ENCODE data around the gene DGKI.

Gene DGKI

DNA sequence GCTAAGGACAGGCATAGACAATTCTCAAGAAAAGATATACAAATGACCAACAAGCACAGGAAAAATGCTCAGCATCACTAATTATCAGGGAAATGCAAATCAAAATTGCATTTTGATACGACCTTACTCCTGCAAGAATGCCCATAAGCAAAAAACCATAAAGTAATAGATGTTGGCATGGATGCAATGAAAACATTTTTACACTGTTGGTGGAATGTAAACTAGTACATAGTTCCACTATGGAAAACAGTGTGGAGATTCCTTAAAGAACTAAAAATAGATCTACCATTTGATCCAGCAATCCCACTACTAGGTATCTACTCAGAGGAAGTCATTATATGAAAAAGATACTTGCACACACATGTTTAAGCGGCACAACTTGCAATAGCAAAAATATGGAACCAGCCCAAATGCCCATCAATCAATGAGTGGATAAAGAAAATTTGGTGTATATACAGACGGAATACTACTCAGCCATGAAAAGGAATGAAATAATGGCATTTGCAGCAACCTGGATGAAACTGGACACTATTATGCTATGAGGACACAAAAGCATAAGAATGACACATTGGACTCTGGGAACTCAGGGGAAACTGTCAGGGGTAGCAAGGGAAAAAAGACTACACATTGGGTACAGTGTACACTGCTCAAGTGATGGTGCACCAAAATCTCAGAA is 59.3 kb downstream of the DGKI start:
- DNase-seq (ENCODE audit: low read depth): no peak

DNA sequence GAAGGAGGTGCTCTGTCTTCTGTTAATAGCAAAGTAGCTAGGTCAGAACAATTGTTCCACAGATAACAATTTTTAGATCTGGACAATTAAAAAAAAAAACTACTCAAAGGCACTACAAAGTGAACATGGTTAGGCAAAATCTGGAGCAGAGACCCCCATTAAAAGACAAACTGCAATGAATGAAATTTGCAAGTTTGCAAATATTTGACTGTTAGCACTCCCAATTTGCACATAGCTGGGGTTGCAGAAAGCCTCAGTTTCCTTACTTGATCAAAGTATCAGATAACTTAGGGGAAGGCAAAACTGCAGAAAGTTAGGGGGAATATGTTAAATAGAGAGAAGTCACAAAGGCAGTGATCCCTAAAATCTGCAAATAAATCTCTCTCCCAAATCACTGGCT is 68.3 kb downstream of the DGKI start:
- DNase-seq (ENCODE audit: low read depth): no peak

DNA sequence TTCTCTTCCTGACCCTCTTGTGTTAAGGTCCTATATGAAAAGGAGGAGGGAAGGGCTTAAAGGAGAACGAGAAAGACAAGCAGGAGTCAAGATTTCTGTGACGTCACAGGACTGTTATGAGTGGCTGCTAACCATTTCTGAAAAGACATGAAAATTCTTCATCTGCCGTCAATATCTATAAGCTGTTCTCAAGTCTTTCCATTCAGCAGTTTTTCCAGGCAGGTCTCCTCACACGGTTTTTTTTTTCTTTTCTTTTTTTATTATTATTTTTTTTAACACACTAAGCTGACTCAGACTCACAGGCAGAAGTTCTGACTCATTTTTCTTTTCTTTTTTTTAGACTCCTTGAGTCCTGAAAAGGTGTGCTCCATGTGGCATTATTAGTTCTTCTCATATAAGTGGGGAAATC is 72.0 kb downstream of the DGKI start:
- no peak for DNase-seq (ENCODE audit: low read depth)

DNA sequence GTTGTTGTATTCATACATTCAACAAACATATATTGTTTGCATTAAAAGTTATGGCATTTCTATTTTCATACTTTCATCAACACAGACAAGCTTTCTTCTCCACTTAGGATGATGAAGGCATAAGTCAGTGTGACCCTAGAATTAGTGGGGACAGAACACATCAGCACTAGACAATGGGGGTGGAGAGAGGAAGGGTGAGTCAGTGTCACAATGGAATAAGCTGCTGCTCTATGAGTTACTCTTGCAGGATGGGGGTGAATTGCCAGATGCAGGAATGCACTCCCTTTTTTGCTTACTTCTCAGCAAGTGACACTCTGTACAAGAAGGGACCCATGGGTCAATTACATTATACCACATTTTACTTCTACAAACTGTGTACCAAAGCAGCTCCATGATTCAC is 74.0 kb downstream of the DGKI start:
- peak; percentile 40 for DNase-seq (ENCODE audit: low read depth)

DNA sequence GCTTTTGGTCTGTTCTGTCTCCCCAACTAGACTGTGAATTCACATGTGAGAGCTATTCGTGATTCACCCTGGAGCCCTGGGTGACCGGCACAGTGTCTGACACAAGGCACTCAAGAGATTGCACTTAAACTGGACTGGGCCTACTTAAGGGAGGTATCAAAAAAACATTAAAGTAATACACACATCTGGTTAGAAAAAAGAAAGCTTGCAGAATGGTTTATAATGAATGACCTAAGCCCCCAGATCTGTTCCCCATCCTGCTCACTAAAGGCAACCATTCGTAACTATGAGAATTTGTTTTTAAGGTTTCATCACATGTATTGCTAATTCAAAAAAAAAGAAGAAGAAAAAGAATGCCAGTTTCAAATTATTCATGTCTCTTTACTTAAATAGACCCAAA is 74.5 kb downstream of the DGKI start:
- DNase-seq (ENCODE audit: low read depth): no peak

DNA sequence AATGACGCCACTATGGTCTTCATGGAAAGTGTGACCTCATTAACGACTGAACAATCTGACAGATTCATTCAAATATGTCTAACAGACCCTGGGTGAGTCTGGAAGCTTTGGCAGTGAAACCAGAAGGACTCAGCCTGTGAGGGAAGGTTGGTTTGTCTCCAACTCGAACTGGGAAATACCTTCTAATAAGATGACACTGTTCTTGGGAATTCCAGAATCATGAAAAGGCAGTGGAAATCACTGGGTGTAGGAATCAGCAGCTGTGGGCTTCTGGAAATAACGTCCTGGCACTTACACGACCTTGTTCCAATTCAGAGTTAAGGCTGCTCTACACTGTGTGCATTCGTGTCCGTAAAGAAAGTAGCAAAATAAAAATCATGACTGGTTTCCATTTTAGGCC is 75.1 kb downstream of the DGKI start:
- DNase-seq (ENCODE audit: low read depth): peak; percentile 35

DNA sequence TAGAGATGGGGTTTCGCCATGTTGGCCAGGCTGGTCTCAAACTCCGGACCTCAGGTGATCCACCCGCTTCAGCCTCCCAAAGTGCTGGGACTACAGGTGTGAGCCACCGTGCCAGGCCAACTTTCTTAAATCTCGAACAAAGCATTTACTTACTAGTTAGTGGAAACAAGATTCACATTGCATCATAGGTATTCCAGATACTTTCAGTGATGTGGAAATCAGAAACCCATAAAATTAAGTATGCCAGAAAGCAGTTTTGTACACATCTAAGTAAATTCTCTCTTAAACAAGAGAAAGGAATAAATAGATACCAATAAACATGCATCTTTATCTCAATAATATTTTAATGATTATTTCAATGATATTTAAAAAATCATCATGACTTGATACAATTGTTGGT is 75.5 kb downstream of the DGKI start:
- DNase-seq (ENCODE audit: low read depth): no peak

DNA sequence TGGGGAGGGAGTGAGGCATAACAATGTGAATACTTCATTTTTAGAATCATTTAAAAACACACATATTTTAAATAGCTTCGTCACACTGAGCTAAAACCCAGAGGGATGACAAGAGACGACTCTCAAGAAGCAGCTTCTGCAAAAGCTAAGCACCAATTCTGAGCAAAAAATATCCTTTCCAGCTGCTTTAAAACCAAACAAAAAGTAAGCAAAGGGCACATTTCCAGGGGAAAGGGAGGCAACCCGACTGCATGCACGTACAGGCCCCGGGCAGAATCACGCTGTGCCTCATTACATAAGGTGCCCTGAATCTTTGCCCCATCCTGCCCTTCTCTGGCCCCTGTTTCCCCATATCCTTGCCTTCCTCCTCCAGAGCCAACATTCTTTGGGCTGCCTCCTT is 78.4 kb downstream of the DGKI start:
- DNase-seq (ENCODE audit: low read depth): no peak

DNA sequence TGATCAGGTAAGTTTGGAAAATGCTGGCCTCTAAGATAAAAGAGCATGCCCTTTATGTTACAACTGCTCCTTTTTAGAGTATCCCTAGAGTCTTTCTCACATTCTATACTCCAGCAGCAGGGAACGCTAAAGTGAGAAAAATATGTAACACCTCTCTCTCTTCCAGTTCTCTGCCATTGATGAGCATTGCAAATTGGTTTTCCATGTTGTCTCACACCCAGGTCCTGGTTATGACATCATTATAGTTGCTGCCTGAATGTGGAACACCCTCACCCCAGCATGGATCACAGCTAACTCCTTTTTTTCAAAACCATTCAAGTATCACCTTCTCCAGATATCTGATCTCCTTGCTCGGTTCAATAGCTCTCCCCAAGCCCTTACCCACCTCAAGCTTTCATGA is 84.4 kb downstream of the DGKI start:
- no peak for DNase-seq (ENCODE audit: low read depth)

DNA sequence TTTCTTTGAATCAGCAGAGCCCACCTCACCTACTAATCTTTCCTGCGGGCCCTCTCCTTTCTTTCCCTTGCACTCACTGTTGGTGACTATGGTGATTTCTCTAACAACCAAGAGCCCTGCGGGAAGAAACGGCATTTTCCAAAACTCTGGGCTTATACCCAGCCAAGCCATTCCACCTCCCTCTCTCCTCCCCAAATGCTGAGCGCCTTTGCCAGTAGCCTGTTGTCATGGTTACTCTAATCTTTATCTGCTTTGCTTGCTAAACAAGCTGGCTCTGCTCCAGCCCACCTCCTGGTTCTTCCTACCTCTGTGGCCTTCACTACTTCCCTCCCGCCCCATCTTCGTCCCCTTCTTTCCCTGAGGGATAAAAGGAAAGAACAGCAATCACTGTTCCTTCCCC is 86.7 kb downstream of the DGKI start:
- DNase-seq (ENCODE audit: low read depth): no peak

DNA sequence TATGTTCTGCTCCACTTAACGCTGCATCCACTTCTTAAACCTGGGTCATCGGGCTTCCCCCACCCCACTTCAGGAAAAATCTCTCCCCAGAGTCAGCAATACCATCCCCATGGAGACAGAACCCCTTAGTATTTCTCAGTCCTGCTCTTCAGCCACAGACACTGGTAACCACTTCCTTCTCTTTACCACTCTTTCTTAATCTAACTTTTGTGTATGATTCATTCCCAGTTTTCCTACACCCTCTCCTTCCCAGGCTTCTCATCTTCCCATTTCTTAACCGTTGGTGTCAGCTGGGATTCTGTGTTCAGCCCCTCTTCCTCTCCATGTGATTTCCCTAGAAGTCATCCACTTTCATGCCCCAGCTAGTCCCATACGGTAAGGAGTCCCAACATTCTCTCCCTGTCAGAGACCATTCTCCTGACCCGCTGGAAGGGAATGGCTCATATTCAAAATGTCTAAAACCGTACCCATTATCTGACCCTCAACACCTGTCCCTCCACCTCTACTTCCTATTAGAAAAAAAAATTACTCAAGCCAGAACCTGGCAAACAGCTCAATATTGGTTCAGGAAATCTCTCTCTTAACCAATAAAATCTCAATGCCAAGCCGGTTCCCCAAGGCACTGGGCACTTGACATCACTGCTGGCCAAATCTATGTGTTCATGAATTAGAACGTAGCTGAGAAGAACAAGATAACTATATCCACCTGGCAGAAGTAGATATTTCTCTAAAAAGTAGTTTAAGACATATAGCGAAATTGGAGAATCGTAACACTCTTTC is 89.4 kb downstream of the DGKI start:
- no peak for DNase-seq (ENCODE audit: low read depth)

DNA sequence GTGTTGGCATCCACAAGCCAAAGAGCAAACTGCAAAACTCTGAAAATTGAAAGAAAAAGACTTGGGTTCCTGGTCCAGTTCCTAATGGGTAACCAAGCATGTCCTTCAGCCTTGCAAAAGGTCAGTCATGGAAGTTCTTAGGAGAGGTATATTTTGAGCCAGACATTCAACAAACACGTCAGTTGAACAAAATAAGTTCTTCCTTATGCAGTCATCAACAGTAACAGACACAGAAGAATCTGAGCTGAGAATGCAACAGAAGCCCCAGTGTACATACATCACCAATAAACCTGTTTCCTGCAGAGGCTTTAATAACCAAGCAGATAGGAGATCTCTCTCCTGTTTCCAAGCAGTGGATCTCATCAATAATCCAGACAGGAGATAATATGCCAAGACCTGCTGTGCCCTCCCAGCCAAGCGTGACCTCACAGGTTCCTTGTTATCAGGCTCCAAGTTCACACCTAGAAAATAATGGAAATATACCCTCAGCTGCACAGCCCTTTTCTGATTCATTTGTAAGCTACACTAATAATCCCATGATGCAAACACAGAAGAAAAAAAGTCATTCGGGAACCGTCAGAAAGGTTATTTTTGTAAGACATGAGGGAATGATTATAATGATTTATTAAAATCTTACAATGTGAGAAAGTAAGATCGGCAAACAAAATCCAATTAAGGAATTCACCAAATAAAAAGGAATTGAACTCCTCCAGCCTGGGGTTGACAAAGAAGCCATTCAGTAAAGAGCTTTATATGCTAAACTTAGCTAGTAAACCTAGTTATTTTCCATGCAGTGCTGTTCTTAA is 90.7 kb downstream of the DGKI start:
- DNase-seq (ENCODE audit: low read depth): no peak

DNA sequence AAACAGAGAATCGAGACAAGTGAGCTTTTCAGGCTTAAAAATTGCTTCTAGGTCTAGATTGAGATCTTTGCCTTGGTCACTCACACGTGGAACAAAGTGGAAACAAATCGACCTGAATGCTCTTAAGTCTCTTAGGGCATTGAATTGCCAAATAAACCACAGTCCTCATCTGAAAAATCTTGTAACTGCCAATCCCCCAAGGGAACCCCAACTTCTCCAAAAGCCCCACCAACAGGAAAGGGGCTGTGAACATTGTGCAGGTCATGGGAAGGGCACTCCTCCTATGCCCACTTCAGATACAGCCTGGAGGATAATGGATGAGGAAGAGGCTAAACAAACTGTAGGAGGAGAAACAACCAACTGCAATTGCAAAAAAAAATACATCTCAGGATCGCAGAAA is 91.3 kb downstream of the DGKI start:
- no peak for DNase-seq (ENCODE audit: low read depth)

DNA sequence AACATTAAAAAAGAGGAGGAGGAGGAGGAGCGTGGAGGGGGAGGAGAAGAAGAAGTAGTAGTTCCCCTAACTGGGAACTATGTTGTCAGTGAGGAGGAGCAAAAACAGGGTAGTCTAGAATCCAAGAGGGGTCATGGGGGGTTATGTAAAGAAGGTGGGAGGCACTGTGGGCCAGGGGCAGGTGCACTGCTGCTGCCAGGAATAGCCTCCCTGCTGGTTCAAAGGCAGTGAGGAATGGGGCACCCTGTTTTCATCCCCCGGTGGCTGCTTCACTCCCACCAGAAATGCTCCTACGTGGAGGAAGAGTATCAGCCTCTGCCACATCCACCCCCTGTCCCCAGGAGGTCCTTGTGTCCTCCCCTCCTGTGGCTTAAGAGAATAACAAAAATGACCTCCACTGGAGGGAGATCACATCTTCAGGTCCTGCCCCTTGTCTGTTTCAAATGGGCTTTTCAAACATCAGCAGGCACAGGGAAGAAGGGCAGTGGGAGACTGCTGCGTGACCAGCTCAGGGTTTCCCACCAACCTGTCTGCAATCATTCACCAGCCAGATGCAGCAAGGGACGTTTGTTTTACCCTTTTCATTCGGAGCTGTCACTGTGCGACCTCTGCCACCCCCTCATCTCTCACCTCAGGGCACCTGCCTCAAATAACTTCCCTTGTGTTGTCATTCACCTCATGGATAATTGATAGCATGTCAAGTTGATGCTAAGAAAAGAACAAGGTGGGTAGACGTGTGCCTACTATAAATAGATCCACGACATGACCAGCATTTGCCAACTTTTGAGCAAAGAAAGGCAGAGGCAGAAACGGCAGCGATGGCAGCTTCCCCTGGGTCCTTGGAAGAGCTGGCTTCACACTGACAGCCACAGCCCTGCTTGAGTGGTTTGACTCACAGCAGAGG is 92.6 kb downstream of the DGKI start:
- DNase-seq (ENCODE audit: low read depth): no peak

DNA sequence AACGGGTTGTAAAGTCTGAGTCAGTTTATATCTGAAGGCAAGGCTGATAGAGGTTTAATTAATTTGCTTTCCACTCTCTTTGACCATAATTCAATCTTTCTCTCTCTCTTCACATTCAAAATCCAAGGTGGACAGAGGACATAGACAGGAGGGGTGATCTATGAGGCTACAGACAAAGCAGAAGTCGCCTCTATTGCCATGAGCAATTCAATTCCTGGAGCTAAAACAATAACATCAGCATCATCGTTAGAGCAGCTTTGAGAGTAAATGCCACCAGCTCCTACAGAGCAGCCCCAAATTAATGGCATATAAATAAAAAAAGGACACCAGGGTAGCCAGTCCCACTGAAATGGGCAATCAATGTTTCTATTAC is 93.2 kb downstream of the DGKI start:
- DNase-seq (ENCODE audit: low read depth): no peak

DNA sequence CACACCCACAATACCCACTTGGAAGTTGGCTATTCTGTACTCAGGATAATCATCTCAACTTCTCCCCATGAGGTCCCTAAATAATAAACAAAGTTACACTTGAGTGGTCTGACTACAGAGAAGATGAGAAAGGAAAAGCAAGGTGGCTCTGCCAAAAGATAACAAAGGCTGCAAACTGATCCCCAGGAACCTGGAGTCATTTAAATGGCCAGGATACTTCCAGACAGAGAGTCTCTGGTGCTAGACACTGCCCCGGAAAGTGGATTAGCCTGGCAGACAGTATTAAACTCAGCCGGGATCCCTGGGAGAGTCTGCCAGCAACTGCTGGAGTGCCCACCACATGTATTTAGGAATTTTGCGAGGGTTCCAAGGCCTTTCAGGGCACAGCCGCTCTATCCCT is 93.7 kb downstream of the DGKI start:
- DNase-seq (ENCODE audit: low read depth): no peak

DNA sequence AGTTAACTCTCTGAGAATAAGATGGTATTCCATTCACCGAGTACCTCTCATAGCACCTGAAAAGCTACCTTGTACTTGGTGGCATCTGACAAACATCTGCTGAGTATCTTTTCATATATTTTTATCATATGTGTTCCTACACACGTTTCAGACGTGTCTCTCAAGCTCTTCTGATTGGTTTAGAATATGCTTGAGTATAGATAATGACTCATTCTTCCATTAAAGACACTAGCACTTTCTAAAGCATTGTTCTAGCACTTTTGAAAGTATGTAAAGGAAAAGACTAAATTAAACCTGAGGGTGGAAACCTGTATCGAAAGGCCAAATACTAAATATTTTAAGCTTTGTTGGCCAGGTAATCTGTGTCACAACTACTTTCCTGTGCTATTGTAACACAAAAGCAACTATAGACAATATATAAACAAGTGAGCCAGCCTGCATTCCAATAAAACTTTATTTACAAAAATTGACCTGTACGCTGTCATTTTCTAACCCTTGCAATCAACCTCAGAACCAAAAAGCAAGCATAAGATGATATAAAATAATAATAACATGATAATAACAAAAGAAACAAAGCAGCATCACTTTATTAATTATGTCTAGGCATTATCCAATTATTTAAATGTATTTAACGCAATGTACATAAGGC is 95.3 kb downstream of the DGKI start:
- DNase-seq (ENCODE audit: low read depth): no peak

DNA sequence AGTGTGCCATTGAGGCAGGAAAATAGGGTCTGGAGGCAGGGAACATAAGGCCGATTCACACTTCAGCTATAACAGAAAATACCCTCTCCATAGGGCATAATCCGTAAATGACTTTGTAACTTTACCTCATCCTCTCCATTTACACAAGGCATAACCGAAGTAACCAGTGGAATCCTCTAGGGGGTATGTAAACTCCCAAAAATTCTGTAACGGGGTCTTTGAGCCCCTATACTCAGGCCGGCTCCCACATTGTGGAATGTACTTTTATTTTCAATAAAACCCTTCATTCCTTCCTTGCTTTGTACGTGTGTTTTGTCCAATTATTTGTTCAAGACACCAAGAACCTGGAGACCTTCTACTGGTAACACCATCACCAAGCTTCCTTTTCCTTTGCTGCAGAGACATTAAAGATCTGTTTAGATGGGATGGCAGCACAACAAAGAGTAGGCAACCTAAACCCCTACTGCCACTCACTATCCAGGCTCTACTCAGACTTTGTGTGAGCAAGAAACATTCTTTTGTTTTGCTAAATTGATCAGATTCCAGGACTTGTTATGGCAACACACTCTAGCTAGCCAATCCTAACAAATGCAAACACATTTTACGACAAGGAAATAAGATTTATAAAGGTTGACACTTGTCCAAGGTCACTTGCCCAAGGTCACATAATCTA is 99.3 kb downstream of the DGKI start:
- DNase-seq (ENCODE audit: low read depth): no peak

DNA sequence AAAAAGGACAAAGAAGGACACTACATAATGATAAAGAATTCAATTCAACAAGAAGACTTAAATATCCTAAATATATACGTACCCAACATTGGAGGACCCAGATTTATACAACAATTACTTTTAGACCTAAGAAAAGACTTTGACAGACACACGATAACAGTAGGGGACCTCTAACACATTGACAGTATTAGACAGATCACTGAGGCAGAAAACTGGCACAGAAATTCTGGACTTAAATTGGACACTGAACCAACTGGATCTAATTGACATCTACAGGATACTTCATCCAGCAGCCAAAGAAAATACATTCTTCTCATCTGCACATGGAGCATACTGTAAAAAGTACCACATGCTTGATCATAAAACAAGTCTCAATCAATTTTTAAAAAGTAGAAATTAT is 103.8 kb downstream of the DGKI start:
- no peak for DNase-seq (ENCODE audit: low read depth)

DNA sequence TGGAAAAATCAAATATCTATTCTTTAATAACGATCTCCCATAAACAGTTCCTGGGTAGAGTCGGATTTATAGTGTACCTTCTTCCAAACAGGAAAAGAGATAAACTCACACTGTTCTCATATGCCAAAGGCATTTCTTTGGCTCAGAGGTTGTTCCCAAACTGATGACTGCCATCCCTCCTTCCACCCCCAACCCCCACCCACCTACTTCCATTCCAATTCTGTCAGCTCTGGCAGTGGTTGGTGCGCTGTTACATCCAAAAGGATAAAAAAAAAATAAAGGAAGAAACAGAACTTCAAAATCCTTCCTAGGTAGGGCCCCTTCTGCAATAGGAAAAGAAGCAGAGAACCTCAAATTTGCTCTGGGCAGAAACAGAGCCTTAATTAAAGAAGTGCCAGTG is 104.7 kb downstream of the DGKI start:
- DNase-seq (ENCODE audit: low read depth): no peak

DNA sequence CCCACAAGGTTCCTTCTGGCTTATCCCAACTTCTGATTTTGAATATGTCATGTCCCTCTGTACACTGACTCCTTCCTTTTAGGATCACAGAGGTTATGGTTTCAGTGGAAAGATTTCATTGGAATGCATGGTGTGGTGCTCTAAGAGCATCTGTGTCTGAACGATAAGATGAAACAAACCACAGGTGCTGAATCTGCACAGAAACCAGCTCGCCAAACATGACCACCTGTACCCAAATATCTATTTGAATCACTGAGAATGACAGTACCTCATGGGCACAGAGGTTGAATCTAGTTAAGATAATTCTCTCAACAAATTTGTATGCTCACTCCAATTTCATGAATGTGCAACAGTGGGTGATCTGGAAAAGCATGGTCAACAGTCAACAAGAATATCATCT is 105.3 kb downstream of the DGKI start:
- DNase-seq (ENCODE audit: low read depth): no peak
